Endothelial cell of umbilical vein (primary cell): Measurements from ENCODE around the gene LRRC28. TPM values are rescaled to one million over a fixed set of nuclear protein-coding genes. Genes with fewer than 3 reads are reported as not detected.

Source experiments
- BruUV-seq: library from RNA; stranded (reverse); fragments of 400-500 nt; replicated peaks from 2 replicates; lab custom pipeline; 2021; lab: Mats Ljungman, UMichigan
- CTCF ChIA-PET: fragments of 300-600, 350-600 bp; sonication (Branson Sonifier 250); formaldehyde crosslinking; loops from one replicate; lab custom pipeline; 2021; ENCODE audit warnings: antibody characterized with exemption, inconsistent platforms; lab: Charles Lee
- POLR2A ChIA-PET: fragments of 300-600, 350-600 bp; sonication (Branson Sonifier 250); formaldehyde crosslinking; loops from one replicate; lab custom pipeline; 2021; ENCODE audit warnings: antibody characterized with exemption, inconsistent platforms; lab: Charles Lee
- DNase-seq: peaks from one replicate; pipeline ENCODE4 v3.0.0-alpha.2; 2011; ENCODE audit warnings: low read depth, low spot score
- FAIRE-seq: peaks from 2 replicates; lab custom pipeline; 2011; peaks lifted over from hg19 to GRCh38; lab: Jason Lieb, UNC
- H2AFZ ChIP-seq: 2 replicates; pipeline ENCODE4 v1.6.0; 2012; ENCODE audit warnings: low read depth, low read length, control low read depth, inconsistent platforms
- H3K27ac ChIP-seq: 2 replicates; pipeline ENCODE4 v1.5.1; 2011; ENCODE audit warnings: low read depth, mild to moderate bottlenecking, control low read depth, low read length, moderate library complexity; ENCODE audit not compliant: insufficient read depth
- H3K27me3 ChIP-seq, 2 experiments: 2 replicates each; pipeline versions ENCODE4 v1.6.0 to v1.6.1; 2011; ENCODE audit warnings: low read length in 2 of 2, mixed read lengths in 1 of 2; ENCODE audit not compliant: control insufficient read depth in 2 of 2, insufficient read depth in 2 of 2
- H3K36me3 ChIP-seq, 2 experiments: 2 replicates in 1 of 2; 3 replicates in 1 of 2; pipeline ENCODE4 v1.5.1; 2011; ENCODE audit warnings: low read length in 2 of 2, mild to moderate bottlenecking in 1 of 2, moderate library complexity in 1 of 2; ENCODE audit not compliant: control insufficient read depth in 2 of 2, insufficient read depth in 2 of 2; ENCODE audit errors: extremely low read depth in 1 of 2
- H3K4me1 ChIP-seq: 3 replicates; pipeline ENCODE4 v1.5.1; 2011; ENCODE audit warnings: mild to moderate bottlenecking, low read length; ENCODE audit not compliant: control insufficient read depth, insufficient read depth; ENCODE audit errors: extremely low read depth
- H3K4me2 ChIP-seq: 2 replicates; pipeline ENCODE4 v1.6.1; 2011; ENCODE audit warnings: low read length, control low read depth, mixed read lengths; ENCODE audit not compliant: insufficient read depth
- H3K4me3 ChIP-seq, 3 experiments: fragments of 200-600 bp in 1 of 3; sonication (generic), shearing (Covaris generic) in 1 of 3; replicated peaks in 1 of 3; 2 replicates each; pipeline ENCODE4 v1.5.1; 2011 to 2016; ENCODE audit warnings: control low read depth in 3 of 3, low read length in 3 of 3, mild to moderate bottlenecking in 2 of 3, inconsistent platforms in 1 of 3, low read depth in 1 of 3, moderate library complexity in 1 of 3; ENCODE audit not compliant: insufficient read depth in 1 of 3
- H3K79me2 ChIP-seq: 2 replicates; pipeline ENCODE4 v1.6.0; 2012; ENCODE audit warnings: low read length, inconsistent platforms; ENCODE audit not compliant: control insufficient read depth, insufficient read depth
- H3K9ac ChIP-seq: replicated peaks from 2 replicates; pipeline ENCODE3; 2011; ENCODE audit warnings: low read length, control low read depth; ENCODE audit not compliant: insufficient read depth; ENCODE audit errors: extremely low read depth
- H3K9me1 ChIP-seq: replicated peaks from 3 replicates; pipeline ENCODE4 v1.6.0; 2011; ENCODE audit warnings: mild to moderate bottlenecking, low read length; ENCODE audit not compliant: control insufficient read depth, insufficient read depth; ENCODE audit errors: extremely low read depth
- H3K9me3 ChIP-seq: replicated peaks from 2 replicates; pipeline ENCODE4 v1.5.1; 2012; ENCODE audit warnings: low read length, inconsistent platforms; ENCODE audit not compliant: control insufficient read depth, insufficient read depth
- H4K20me1 ChIP-seq: replicated peaks from 2 replicates; pipeline ENCODE3; 2011; ENCODE audit warnings: mild to moderate bottlenecking, low read length; ENCODE audit not compliant: control insufficient read depth, insufficient read depth; ENCODE audit errors: extremely low read depth
- CTCF ChIP-seq, 2 donors: IDR thresholded peaks; 1 replicate in 1 of 2; 2 replicates in 1 of 2; pipeline ENCODE4 v1.5.1; 2011; ENCODE audit warnings: low read length in 2 of 2, mild to moderate bottlenecking in 2 of 2, moderate library complexity in 2 of 2, control low read depth in 1 of 2, inconsistent platforms in 1 of 2, low read depth in 1 of 2; ENCODE audit not compliant: insufficient read depth in 1 of 2; ENCODE audit errors: extremely low read depth in 1 of 2
- EZH2 ChIP-seq: IDR thresholded peaks from 2 replicates; pipeline ENCODE4 v1.6.1; 2012; ENCODE audit warnings: borderline replicate concordance, low read depth, mild to moderate bottlenecking, moderate library complexity, low read length, inconsistent platforms; ENCODE audit not compliant: severe bottlenecking
- FOS ChIP-seq: IDR thresholded peaks from 2 replicates; pipeline ENCODE4 v1.6.1; 2011; ENCODE audit warnings: mild to moderate bottlenecking, low read length, moderate library complexity, borderline replicate concordance; ENCODE audit not compliant: insufficient read depth
- GATA2 ChIP-seq: IDR thresholded peaks from 2 replicates; pipeline ENCODE4 v1.7.0; 2011; ENCODE audit warnings: low read depth, mild to moderate bottlenecking, moderate library complexity, mixed read lengths, low read length; ENCODE audit not compliant: insufficient read length, insufficient read depth
- JUN ChIP-seq: IDR thresholded peaks from 2 replicates; pipeline ENCODE4 v1.6.1; 2011; ENCODE audit warnings: borderline replicate concordance, low read depth; ENCODE audit not compliant: insufficient read length, insufficient read depth
- MAX ChIP-seq: IDR thresholded peaks from 2 replicates; pipeline ENCODE4 v1.6.1; 2011; ENCODE audit not compliant: insufficient read depth, insufficient read length
- MYC ChIP-seq: IDR thresholded peaks from one replicate; pipeline ENCODE4 v1.6.1; 2011; ENCODE audit warnings: mild to moderate bottlenecking, low read depth, low read length
- POLR2A ChIP-seq: IDR thresholded peaks from 2 replicates; pipeline ENCODE4 v1.6.1; 2012; ENCODE audit warnings: low read depth, mild to moderate bottlenecking, control low read depth, low read length
- POLR2AphosphoS5 ChIP-seq: IDR thresholded peaks from 2 replicates; pipeline ENCODE4 v1.6.1; 2012; ENCODE audit warnings: low read depth, mild to moderate bottlenecking, control low read depth, low read length, moderate library complexity; ENCODE audit not compliant: insufficient read depth
- dilution Hi-C: fragments of 300-500 bp; cut with MboI; formaldehyde crosslinking; loops from one replicate; pipeline ENCODE4 v1.15.0; 2019; ENCODE audit warnings: low sequenced_read_pairs; ENCODE audit not compliant: extremely low pct_ligation_motif_present
- intact Hi-C: fragments of 100-400 bp; cut with micrococcal nuclease; formaldehyde crosslinking; loops from one replicate; pipeline ENCODE4 v1.10.0; 2022
- polyA plus RNA-seq, 4 experiments: library from polyadenylated mRNA; depleted of rRNA in 3 of 4; stranded (reverse) in 3 of 4; unstranded in 1 of 4; fragments of >200 nt; gene quantifications; 2 replicates each; pipeline versions ENCODE4 v1.2.1 to v1.2.3, GENCODE V29; 2011 to 2012; ENCODE audit warnings: missing spikeins in 1 of 4
- total RNA-seq: library from RNA; stranded (reverse); gene quantifications from 2 replicates; pipeline ENCODE4 v1.2.3, GENCODE V29; 2021

LRRC28 gene
- total and polyA plus RNA-seq, 2 donors (not counting 3 experiments of a cell fraction or from before 2014, with no cell fraction given) = 19.6 to 26.7 TPM

- CTCF ChIA-PET = interaction anchor here (4.9 kb wide), 1 partner anchor 298 kb away, joined by 121 read pairs; no protein-coding TSS in a partner anchor
- intact Hi-C loops = loop anchor here (5.0 kb wide), 1 partner anchor 161 kb away; the partner anchor contains the start of gene MEF2A
Observed at GRCh38 chr15:99406120-99406519, 154.8 kb downstream of the LRRC28 start.

More at GRCh38 chr15:99406120-99406519, 154.8 kb downstream of the LRRC28 start:
- Histone ChIP-seq H3K9me1 (no peaks in the 10 kb centered on the region), H3K4me1 (no peaks in the 10 kb centered on the region), H3K9ac (no peak overlapping the region), H3K27ac (no peak overlapping the region), H3K4me3 (no peak overlapping the region), H3K79me2 (no peaks in the 10 kb centered on the region), H3K4me2 (no peak overlapping the region), H3K36me3 (no peaks in the 10 kb centered on the region), H2AFZ (no peak overlapping the region), H3K9me3 (no peaks in the 10 kb centered on the region), H3K27me3 (no peaks in the 10 kb centered on the region), H4K20me1 (no peaks in the 10 kb centered on the region)
- TF ChIP-seq JUN = no peak
- no peak for TF ChIP-seq POLR2A
- no peak for TF ChIP-seq MAX
- no peak for TF ChIP-seq MYC
- no peak for TF ChIP-seq GATA2
- no peak for TF ChIP-seq EZH2
- no peak for TF ChIP-seq CTCF (IDR thresholded peaks at IDR 0.05; ENCODE audit: extremely low read depth in 1 of 2, insufficient read depth in 1 of 2, low read depth in 1 of 2, low read length in 2 of 2)
- TF ChIP-seq FOS = no peak
- TF ChIP-seq POLR2AphosphoS5 = no peak
- DNase-seq = no peak
- no peak for FAIRE-seq
- no TSS peak for BruUV-seq
- POLR2A ChIA-PET = no interaction called here
- dilution Hi-C loops = no loop called here
